HG02884 (cell line): ENCODE results near the gene CHTOP.

Source experiments
- ATAC-seq: cut with Tn5 transposase; IDR thresholded peaks from one replicate; pipeline ENCODE4 v1.9.1; 2021; ENCODE audit warnings: mild to moderate bottlenecking, moderate library complexity; ENCODE audit not compliant: unreplicated experiment

CHTOP gene

DNA sequence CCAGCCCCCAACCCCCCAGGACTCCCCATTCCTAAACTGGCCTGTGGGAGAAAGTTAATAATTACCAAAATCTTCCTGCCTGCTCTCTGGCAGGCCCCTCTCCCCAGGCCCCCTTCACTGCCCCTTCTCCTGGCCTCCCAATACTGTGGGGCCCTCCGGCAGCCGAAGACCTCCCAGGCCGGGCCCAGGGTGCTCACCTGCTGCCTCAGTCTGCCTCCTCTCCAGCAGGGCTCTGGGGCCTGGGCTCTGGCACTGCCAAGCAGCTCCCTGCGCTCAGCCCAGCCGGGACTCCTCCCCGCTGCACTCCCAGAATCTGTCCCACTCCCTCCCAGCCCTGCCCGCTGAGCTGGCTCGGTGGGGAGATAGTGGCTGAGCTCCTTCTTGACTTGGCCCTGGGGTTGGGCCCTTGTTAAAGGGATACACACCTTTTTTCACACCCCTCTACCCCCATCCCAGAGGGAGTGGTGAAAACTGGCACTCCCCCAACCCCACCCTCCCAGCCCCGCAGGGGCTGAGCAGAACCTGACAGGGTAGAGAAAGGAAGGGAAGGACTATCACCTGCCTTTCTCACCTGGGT lies 21.0 kb upstream of the CHTOP start, which contains the start of gene S100A16:
Gene S100A16 (minus strand): TSS at position 383 of the 577 bp plus-strand sequence. CDS start 4,986 bp downstream, outside the sequence.
- ATAC-seq, result no peak

DNA sequence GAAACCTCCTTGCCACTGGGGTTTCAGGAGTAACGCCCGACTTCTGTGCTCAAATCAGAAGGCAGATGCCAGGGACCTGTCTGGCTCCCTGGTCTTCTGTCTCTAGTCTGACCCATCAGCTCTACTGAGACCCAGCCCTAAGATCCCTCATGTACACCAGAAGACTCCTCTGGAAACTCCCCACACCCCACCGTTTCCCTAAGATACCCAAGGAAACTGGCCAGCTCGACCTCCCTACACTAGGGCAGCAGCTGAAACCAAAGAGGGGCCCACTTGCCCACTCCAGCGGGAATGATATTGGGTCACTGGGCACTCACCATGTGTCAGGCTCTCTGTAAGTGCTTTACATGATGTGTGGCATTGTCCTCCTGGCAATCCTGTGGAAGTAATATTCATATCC lies 20.5 kb upstream of the CHTOP start:
- no peak for ATAC-seq

DNA sequence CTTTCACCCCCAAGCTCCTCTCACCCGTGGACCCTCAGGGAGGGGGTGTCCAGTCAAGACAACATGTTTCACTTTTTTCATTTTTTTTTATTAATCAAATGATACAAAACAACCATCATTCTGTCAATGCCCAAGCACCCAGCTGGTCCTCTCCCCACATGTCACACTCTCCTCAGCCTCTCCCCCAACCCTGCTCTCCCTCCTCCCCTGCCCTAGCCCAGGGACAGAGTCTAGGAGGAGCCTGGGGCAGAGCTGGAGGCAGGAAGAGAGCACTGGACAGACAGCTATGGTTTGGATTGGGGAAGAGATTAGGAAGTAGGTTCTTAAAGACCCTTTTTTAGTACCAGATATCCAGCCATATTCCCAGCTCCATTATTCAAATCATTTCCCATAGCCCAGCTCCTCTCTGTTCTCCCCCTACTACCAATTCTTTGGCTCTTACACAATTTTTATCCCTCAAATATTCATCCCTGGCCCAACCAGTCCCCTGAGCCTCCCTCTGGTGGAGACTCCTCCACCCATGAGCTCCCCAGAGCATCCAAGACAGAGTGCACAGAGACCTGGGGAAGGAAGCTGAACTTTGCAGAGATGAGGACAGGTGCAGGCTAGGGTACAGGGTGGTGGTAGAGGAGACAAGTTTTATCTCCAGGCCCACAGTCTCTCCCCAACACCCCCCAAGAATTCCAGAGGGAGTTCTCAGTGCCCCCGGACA lies 19.5 kb upstream of the CHTOP start:
- ATAC-seq, result no peak

DNA sequence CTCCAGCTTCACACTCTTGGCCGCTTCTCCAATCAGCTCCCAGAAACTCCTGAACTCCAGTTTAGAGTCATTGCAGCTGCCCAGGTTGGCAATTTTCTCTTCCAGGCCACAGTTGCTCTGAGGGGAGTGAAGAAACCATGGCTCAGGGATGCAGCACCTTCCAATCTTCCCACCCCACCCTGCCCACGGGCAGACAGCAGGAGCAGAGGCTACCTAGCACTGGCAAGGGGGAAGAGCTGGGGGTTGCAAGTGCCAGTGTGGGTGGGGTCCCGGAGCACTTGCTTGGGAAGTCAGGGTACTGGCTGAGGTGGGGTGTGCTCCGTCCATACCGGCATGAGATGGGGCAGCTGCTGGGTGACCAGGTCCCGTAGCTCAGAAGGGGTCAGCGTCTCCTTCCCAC lies 19.0 kb upstream of the CHTOP start:
- ATAC-seq, result no peak

DNA sequence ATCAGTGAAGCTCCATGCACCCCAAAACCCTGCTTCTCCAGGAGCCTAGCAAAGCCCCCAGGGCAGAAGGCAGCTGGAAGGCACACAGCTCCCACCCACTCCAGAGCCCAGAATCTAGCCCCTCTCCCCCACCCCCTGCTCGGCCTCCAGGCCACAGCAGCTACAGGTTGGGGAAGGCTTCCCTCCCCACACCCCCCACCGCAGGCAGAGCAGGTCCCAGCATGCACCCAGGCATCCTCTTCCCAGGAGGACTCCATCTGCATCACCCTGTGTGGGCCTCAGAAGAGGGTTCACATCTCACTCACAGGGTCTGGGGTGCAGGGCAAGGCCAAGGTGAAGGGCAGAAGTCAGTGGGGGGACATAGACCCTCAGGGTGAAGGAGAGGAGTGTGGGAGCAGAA lies 18.5 kb upstream of the CHTOP start:
- ATAC-seq, result no peak

DNA sequence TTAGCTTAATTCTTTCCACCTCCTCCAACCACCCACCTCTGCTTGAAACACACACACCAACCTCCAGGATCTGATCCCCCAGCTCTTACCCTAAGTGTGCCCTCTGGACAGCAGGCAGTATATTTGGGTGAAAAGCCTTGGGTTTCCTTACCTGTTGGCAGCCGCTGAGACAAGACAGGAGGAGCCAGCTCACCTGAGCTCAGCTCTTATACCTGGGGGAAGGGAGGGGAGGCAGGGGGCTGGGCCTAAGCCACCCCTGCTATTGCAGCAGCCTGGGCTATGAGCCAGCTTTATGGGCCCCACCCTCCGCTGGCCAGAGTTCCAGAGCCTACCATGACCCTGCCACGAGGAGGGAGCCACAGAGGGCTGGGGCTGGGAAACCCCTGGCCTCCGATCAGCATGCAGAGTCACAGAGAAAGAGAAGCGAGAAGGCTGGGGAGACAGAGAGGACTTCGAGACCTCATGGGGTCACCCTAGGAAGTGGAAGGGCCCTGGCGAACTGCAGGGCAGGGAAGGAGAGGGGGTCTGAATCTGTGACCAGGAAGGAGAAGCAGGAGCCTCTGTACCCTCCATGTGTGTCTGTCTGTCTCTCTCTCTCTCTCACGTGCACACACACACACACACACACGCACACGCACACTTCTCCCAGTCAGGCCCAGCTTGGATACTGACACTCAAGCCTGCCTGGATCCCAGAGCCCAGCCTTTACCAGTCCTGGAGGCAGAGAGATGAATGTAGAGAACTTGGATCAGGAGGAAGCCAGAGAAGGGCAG lies 17.5 kb upstream of the CHTOP start, which contains the start of gene S100A14:
Gene S100A14 (minus strand): TSS at position 182 of the 773 bp plus-strand sequence. CDS start 467 bp downstream, outside the sequence.
- no peak for ATAC-seq

DNA sequence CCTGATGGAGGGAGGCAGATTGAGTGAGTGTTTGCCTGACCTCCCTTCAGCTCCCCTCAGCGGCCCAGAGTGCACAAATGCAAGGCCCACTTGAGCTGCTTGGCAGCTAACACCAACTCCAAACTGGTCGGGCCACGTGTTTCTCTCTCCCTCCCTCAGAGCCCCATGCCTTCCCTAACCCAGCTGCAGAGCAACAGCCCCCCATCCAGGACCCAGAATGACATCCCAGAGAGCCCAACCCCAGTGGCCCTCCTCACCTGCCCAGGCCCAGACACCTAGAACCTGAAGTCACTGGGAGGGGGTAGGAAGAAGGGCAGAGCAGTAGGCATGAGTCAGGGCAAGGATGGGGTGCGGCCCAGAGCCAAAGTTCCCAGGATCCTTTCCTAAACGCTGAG lies 17.0 kb upstream of the CHTOP start:
- ATAC-seq, result no peak

DNA sequence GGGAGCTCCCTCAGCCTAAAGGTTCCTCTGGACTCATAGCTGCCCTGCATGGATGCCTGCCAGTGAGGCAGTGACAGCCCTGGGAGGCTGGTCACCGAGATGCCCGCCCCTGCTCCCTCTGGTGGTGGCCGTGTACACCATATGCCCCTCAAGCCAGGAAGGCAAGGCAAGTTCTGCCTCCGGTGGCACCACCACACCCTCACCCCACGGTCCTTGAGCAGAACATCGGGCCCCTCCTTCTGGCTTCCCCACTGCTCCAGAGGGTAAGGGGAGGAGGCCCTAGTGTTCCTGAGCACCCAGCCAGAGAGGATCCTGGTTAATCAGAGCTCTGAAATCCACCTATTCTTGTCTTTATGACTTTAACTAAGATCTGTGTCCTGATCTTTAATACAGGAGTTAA lies 16.2 kb upstream of the CHTOP start:
- ATAC-seq, result peak; percentile 48

DNA sequence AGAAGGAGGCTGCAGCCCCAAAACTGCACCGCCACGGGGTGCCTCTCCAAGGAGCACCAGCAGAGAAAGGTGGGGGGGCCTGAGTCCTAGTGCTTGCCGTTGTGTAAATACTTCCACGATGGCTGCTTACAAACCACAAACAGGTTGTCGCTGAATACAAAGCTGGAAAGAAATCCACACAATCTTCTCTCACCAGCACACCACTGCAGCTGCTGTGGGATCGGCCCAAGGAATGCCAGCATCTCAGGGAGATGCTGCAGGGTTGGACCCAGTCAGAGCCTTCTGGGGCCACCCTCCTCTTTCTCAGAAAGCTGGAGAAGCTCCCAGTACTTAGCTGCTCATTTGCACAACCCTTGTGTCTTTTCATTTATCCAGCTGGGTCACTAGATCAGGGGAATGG lies 14.7 kb upstream of the CHTOP start:
- no peak for ATAC-seq

DNA sequence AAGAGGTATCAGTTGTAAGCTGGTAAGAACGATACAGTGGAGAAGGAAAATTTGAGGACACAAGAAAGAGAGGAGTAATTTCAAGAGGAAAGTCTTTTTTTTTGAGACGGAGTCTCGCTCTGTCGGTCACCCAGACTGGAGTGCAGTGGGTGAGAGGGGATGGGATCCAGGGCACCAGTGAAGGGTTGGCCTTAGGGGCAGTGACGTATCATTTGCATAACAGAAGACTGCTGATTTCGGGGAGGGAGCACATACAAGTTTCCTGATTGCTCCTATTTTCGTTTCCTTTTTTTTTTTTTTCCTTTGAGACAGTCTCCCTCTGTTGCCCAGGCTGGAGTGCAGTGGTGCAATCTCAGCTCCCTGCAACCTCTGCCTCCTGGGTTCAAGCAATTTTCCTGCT lies 10.8 kb upstream of the CHTOP start:
- no peak for ATAC-seq

DNA sequence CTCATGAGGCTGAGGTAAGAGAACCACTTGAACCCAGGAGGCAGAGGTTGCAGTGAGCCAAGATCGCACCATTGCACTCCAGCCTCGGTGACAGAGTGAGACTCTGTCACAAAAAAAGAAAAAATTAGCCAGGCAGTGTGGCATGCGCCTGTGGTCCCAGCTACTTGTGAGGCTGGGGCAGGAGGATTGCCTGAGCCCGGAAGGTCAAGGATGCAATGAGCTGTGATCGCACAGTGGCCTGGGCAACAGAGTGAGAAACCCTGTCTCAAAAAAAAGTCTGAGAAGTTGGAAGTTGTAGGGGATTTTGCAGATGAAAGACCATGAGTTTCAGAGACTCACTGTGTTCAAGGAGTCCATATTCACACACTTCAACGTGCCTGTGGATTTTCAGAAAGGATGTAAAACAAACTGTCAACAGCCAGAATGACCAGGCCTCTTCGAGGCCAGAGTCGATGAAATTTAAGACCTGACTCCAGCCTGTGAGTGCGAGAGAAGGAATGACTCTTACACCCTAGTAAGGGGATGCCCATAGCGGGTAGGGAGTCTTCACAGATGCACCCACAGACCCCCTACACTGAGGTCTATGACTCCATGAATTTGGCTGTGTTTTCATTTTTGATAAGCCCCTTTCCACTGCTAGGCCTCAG lies 8.8 kb upstream of the CHTOP start:
- ATAC-seq, result no peak

DNA sequence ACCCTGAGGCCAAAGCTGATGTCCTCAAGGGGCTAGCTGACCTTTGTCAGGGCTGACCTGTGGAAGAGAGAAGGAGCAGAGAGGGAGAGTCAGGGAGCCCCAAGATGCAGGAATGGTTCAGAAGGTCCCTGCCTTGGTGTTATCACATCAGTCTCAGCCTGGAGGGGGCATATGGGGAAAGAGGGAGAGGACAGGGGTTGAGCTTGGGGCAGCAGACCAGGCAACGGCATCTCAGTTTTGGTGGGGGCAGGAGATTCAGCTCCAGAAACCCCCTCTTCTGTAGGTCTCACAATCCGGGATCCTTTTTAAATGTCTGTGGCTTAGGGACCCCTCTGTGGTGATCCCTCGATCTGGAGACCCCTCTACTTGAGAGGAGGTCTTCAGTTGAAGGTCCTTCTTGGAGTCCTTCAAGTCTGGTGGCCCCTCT lies 7.4 kb upstream of the CHTOP start:
- no peak for ATAC-seq

DNA sequence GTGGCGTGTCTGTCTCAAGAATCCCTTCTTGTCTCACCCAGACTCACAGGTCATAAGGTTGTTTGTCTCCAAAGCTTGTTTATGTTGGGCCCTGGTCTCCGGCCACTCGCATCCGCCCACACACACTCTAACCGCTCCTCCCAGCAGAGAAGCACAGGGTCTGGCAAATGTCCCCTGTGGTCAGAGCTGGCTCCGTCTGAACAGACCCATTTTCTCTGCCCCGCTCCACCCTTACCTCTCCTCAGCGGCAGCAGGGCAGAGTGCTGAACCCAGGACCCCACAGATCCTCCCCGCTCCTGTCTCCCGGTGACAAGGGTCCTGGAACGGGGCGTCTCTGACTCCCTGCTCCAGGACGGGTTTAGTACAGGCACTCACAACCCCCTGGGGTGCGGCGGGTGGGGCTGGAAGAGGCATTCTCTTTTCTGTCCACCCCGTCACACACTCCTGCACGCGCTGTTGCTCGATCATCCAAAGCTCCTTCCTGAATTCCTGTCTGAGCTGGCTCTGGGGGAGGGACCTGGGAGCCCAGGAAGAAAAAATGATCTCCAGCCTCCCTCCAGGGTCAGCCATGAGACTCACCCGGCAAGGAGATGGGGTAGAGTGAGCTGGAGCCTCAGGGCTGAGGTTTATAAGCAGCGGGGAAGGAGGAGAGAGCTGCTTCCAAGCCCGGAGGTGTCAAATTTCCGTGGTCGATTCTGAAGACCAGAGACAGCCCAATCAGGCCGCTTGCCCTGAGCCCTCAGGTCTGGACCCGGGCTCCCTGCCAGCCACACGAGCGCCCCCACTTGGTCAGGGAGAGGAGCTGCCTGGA lies 6.8 kb upstream of the CHTOP start, which contains the start of gene S100A13:
Gene S100A13 (minus strand): TSS at position 602 of the 811 bp plus-strand sequence. CDS start 1,033 bp downstream, outside the sequence.
- ATAC-seq, result peak; percentile 63

DNA sequence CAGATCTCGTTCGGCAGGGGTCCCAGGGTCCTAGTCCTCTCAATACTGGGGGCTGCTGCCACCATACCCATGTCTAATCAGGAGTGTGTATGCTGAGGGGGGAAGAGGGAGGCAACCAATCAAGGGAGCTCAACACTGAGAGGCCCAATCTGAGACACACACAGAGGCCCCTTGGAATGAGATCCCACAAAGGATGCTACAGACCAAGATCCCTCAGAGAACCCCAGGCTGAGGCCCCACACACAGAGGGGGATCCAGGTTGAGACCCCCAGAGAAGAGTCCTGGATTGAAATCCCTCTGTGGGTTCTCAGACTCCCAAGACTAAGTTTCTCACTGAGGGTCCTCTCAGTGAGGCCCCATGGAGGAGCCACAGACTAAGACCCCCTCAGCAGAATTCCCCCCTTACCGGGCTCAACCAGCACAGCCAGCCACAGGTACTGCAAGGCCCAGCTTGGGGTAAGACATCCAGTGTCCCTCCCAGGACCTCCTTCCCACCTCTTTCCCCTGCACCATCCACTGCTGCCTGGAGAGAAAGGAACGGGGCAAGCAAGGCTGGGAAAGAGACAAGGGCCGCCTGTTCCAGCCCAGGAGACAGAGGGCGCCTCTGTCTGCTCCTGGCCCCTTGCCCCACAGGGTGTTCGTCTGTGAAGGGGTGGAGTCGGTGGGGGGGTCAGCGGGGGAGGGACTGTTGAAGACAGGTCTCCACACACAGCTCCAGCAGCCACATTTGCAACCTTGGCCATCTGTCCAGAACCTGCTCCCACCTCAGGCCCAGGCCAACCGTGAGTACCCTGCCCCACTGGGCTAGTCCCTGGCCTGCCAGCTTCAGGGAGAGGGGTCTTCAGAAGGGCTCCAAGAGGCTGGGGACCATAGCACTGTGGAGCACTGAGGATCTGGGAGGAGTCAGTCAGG lies 5.9 kb upstream of the CHTOP start, which contains the start of gene S100A1:
Gene S100A1 (plus strand): TSS at position 720 of the 912 bp plus-strand sequence. CDS start 2,088 bp downstream, outside the sequence.
- no peak for ATAC-seq

DNA sequence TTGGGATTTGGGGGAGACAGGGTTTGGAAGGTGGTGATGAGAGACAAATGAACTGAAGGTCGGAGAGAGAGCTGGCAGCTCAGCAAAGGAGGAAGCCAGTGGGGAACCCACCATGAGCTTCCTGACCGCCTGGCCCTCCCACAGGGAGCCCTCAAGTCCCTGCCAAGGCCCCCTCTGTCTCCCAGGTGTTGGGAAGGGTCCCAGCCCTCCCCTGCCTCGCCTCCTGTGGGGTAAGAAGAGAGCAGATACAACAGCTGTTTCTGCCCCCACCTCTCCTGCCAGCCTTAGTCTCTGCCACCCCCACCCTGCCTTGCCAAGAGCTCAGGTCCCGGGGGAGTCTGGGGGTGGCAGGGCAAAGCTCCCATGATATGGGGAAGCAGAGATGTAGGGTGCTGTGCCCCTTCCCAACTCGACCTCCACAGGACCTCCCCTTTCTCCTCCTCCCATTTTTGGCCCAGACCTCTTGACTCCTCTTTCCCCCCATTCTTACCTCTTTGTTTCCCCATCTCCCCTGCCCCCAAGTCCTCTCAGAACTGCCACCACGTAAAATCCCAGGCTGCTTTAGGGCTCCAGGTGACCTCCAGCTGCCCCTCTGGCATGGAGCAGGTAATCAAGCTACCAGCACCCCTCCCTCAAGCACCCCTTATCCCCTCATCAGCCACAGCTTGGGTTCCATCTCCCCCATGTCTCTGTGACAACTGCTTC lies 5.1 kb upstream of the CHTOP start:
- ATAC-seq, result no peak

DNA sequence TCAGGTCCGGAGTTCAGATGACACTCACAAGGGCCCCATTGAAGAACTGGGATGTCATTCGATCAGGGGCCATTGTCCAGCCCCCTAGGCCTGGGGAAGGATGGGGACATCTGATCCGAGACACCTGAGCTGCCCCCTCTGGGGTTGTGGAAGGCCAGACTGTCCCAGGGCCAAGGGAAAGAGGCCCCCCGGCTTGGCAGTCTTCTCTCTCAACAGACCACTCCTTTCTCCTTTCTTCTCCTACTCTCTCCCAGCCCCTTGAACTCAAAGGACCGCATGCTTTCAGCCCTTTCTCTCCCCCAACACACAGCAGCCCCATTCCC lies 4.6 kb upstream of the CHTOP start:
- no peak for ATAC-seq

DNA sequence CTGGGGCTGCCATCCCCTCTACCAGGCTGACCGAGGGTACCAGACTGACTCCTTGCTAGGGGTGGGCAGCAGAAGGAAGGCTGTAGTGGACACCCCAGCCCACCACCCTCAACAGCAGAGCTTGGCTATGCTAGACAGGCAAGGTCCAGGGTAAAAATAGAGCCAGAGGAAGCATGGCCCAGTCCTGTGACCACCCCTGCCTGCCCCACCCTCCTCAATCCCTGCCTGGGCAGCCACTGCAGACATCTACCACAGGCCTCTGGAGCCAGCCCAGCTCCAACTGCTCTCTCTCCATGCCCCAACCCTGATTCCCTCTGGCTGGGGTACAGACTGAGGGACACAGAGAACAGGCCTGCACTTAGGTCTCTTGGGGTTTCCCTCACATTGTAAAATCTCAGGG lies 3.9 kb upstream of the CHTOP start:
- no peak for ATAC-seq

DNA sequence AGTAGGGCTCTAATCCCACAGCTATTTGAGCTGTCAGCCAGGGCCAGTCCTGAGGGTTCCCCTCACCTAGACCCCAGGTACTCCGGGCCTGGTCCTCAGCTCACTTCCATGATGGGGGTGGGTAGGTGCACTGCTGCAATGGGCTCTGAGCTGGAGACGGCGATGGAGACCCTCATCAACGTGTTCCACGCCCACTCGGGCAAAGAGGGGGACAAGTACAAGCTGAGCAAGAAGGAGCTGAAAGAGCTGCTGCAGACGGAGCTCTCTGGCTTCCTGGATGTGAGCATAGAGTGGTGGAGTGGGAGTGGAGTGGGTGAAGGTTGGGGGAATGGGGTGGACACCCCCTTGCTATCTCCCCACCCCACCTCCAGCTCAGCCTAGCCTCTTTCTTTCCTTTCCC lies 3.5 kb upstream of the CHTOP start:
- no peak for ATAC-seq
